ENCODE measurements around the gene KDM2B. TPM values are rescaled to one million over a fixed set of nuclear protein-coding genes. Genes with fewer than 3 reads are reported as not detected.

Gene KDM2B
- total RNA-seq, 2 donors from 2014 or later, result 18.1 to 39.3 TPM

GRCh38 chr12:121476477-121476876 lies 104.3 kb downstream of the KDM2B start:
- H3K4me3 ChIP-seq, result no peak overlapping the region
- H3K4me1 ChIP-seq (replicated peaks), result no peaks in the 10 kb centered on the region
- H3K27ac ChIP-seq, result no peak overlapping the region
- H3K27me3 ChIP-seq (replicated peaks; ENCODE audit: insufficient read depth), result no peaks in the 10 kb centered on the region
- H3K36me3 ChIP-seq, result no peaks in the 10 kb centered on the region
- no peak for DNase-seq (ENCODE audit: low spot score)
- H3K9me3 ChIP-seq, result no peaks in the 10 kb centered on the region
- intact Hi-C loops (cut with DNase I), result no loop called here
- WGBS, result 81% methylated on average over 3 of the region's 3 CpGs
- TF ChIP-seq CTCF (IDR thresholded peaks at IDR 0.05) (no peak), POLR2A (IDR thresholded peaks at IDR 0.05) (no peak), POLR2AphosphoS5 (IDR thresholded peaks at IDR 0.05) (no peak)

GRCh38 chr12:121475279-121475678 lies 105.5 kb downstream of the KDM2B start:
- Histone ChIP-seq H3K4me1 (replicated peaks) (no peaks in the 10 kb centered on the region), H3K9me3 (no peaks in the 10 kb centered on the region), H3K27ac (no peak overlapping the region), H3K4me3 (no peak overlapping the region), H3K36me3 (no peaks in the 10 kb centered on the region), H3K27me3 (replicated peaks; ENCODE audit: insufficient read depth) (no peaks in the 10 kb centered on the region)
- TF ChIP-seq POLR2A (IDR thresholded peaks at IDR 0.05) (no peak), POLR2AphosphoS5 (IDR thresholded peaks at IDR 0.05) (no peak)
- 100% methylated on average over 2 of the region's 2 CpGs for WGBS
- intact Hi-C loops (cut with DNase I), result no loop called here
- no peak for DNase-seq (ENCODE audit: low spot score)

GRCh38 chr12:121472150-121472905 lies 108.5 kb downstream of the KDM2B start:
- no peak overlapping the region for H3K4me3 ChIP-seq
- no peak overlapping the region for H3K27ac ChIP-seq
- no peaks in the 10 kb centered on the region for H3K4me1 ChIP-seq (replicated peaks)
- intact Hi-C loops (cut with DNase I), result no loop called here
- no peak for DNase-seq (ENCODE audit: low spot score)
- H3K27me3 ChIP-seq (replicated peaks; ENCODE audit: insufficient read depth), result no peaks in the 10 kb centered on the region
- H3K36me3 ChIP-seq, result no peaks in the 10 kb centered on the region
- 83% methylated on average over 7 of the region's 7 CpGs for WGBS
- TF ChIP-seq POLR2AphosphoS5 (IDR thresholded peaks at IDR 0.05) (no peak), POLR2A (IDR thresholded peaks at IDR 0.05) (no peak), CTCF (IDR thresholded peaks at IDR 0.05) (no peak)
- H3K9me3 ChIP-seq, result no peaks in the 10 kb centered on the region

GRCh38 chr12:121470751-121471150 lies 110.1 kb downstream of the KDM2B start:
- Histone ChIP-seq H3K4me1 (replicated peaks) (no peaks in the 10 kb centered on the region), H3K27ac (no peak overlapping the region)

GRCh38 chr12:121468499-121468801 lies 112.4 kb downstream of the KDM2B start:
- H3K27ac ChIP-seq, result no peak overlapping the region
- 34% methylated on average over 4 of the region's 4 CpGs for WGBS
- no peaks in the 10 kb centered on the region for H3K36me3 ChIP-seq
- no peak for DNase-seq (ENCODE audit: low spot score)
- TF ChIP-seq CTCF (IDR thresholded peaks at IDR 0.05) (no peak), POLR2A (IDR thresholded peaks at IDR 0.05) (no peak)
- H3K27me3 ChIP-seq (replicated peaks; ENCODE audit: insufficient read depth), result no peaks in the 10 kb centered on the region
- no peak overlapping the region for H3K4me3 ChIP-seq
- H3K9me3 ChIP-seq, result no peaks in the 10 kb centered on the region
- intact Hi-C loops (cut with DNase I), result no loop called here
- no peaks in the 10 kb centered on the region for H3K4me1 ChIP-seq (replicated peaks)

More at GRCh38 chr12:121470751-121471150, 110.1 kb downstream of the KDM2B start:
- Histone ChIP-seq H3K27me3 (replicated peaks; ENCODE audit: insufficient read depth) (no peaks in the 10 kb centered on the region), H3K4me3 (no peak overlapping the region), H3K9me3 (no peaks in the 10 kb centered on the region), H3K36me3 (no peaks in the 10 kb centered on the region)
- no peak for DNase-seq (ENCODE audit: low spot score)
- no peak for TF ChIP-seq POLR2AphosphoS5 (IDR thresholded peaks at IDR 0.05)
- TF ChIP-seq CTCF (IDR thresholded peaks at IDR 0.05), result no peak
- TF ChIP-seq POLR2A (IDR thresholded peaks at IDR 0.05), result no peak
- intact Hi-C loops (cut with DNase I), result no loop called here
- WGBS, result 95% methylated on average over 2 of the region's 2 CpGs

All from prostate gland (tissue), 2 donors.